Parathyroid adenoma (tissue), 2 donors: ENCODE results near the gene RSPH1.

Experiments
- H2AFZ ChIP-seq: fragments of 300-600 bp; sonication (generic); one replicate; pipeline ENCODE4 v1.7.0; 2017; ENCODE audit warnings: antibody characterized with exemption, mild to moderate bottlenecking
- H3K27ac ChIP-seq: fragments of 300-600 bp; sonication (generic); one replicate; pipeline ENCODE4 v1.7.0; 2017
- H3K27me3 ChIP-seq: fragments of 300-600 bp; sonication (generic); one replicate; pipeline ENCODE4 v1.7.0; 2017; ENCODE audit warnings: low read length; ENCODE audit not compliant: control insufficient read depth, insufficient read depth
- H3K36me3 ChIP-seq: fragments of 300-600 bp; sonication (generic); one replicate; pipeline ENCODE4 v1.7.0; 2017; ENCODE audit warnings: low read length; ENCODE audit not compliant: control insufficient read depth, insufficient read depth
- H3K4me1 ChIP-seq: fragments of 300-600 bp; sonication (generic); one replicate; pipeline ENCODE4 v1.7.0; 2017; ENCODE audit warnings: control low read depth
- H3K4me2 ChIP-seq: fragments of 300-600 bp; sonication (generic); one replicate; pipeline ENCODE4 v1.7.0; 2017; ENCODE audit warnings: low read length
- H3K4me3 ChIP-seq: fragments of 300-600 bp; sonication (generic); one replicate; pipeline ENCODE4 v1.7.0; 2017; ENCODE audit warnings: low read depth, low read length
- H3K79me2 ChIP-seq: fragments of 300-600 bp; sonication (generic); one replicate; pipeline ENCODE4 v1.7.0; 2017; ENCODE audit warnings: control low read depth
- H3K9ac ChIP-seq: fragments of 300-600 bp; sonication (generic); one replicate; pipeline ENCODE4 v1.7.0; 2017; ENCODE audit warnings: mild to moderate bottlenecking
- H3K9me3 ChIP-seq: fragments of 300-600 bp; sonication (generic); one replicate; pipeline ENCODE4 v1.7.0; 2017; ENCODE audit warnings: low read length; ENCODE audit not compliant: control insufficient read depth
- TF ChIP-seq, protein P1 (sequence below): fragments of 300-600 bp; sonication (generic); IDR thresholded peaks from one replicate; pipeline ENCODE4 v1.7.0; 2017; ENCODE audit warnings: antibody characterized with exemption, mild to moderate bottlenecking
- donor health status: primary hyperparathyroidism.

RSPH1 gene

GRCh38 chr21:42522271-42522670 is 26.2 kb upstream of the RSPH1 start:
- Histone ChIP-seq H3K27ac (no peak overlapping the region), H3K4me1 (no peaks in the 10 kb centered on the region), H3K4me2 (no peak overlapping the region), H3K9me3 (no peaks in the 10 kb centered on the region), H3K79me2 (no peaks in the 10 kb centered on the region), H3K4me3 (no peak overlapping the region), H3K36me3 (no peaks in the 10 kb centered on the region), H3K9ac (no peak overlapping the region), H2AFZ (no peak overlapping the region), H3K27me3 (no peaks in the 10 kb centered on the region)
- TF ChIP-seq, protein P1, sequence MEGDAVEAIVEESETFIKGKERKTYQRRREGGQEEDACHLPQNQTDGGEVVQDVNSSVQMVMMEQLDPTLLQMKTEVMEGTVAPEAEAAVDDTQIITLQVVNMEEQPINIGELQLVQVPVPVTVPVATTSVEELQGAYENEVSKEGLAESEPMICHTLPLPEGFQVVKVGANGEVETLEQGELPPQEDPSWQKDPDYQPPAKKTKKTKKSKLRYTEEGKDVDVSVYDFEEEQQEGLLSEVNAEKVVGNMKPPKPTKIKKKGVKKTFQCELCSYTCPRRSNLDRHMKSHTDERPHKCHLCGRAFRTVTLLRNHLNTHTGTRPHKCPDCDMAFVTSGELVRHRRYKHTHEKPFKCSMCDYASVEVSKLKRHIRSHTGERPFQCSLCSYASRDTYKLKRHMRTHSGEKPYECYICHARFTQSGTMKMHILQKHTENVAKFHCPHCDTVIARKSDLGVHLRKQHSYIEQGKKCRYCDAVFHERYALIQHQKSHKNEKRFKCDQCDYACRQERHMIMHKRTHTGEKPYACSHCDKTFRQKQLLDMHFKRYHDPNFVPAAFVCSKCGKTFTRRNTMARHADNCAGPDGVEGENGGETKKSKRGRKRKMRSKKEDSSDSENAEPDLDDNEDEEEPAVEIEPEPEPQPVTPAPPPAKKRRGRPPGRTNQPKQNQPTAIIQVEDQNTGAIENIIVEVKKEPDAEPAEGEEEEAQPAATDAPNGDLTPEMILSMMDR, result no peak

DNA sequence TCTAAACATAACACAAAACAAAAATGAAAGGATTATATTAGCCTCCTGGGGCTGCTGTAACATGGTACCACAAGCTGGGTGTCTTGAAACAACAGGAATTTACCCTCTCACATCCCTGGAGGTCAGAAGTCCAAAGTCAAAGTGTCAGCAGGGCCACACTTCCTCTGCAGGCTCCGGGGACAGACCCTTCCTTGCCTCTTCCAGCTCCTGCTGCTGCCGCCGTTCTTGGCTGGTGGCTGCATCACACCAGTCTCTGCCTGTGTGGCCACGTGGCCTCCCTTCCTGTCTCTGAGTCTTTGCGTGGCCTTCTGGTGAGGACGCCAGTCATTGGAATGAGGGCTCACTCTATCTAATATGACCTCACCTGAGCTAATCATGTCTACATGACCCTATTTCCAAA is 25.8 kb upstream of the RSPH1 start:
- H3K4me1 ChIP-seq, result no peaks in the 10 kb centered on the region
- H2AFZ ChIP-seq, result no peak overlapping the region
- no peaks in the 10 kb centered on the region for H3K27me3 ChIP-seq
- H3K79me2 ChIP-seq, result peaks cover 3% of the 10 kb centered on the region
- no peak overlapping the region for H3K9ac ChIP-seq
- H3K27ac ChIP-seq, result no peak overlapping the region
- TF ChIP-seq, protein P1, result no peak
- H3K36me3 ChIP-seq, result no peaks in the 10 kb centered on the region
- H3K4me2 ChIP-seq, result no peak overlapping the region
- no peaks in the 10 kb centered on the region for H3K9me3 ChIP-seq
- H3K4me3 ChIP-seq, result no peak overlapping the region

DNA sequence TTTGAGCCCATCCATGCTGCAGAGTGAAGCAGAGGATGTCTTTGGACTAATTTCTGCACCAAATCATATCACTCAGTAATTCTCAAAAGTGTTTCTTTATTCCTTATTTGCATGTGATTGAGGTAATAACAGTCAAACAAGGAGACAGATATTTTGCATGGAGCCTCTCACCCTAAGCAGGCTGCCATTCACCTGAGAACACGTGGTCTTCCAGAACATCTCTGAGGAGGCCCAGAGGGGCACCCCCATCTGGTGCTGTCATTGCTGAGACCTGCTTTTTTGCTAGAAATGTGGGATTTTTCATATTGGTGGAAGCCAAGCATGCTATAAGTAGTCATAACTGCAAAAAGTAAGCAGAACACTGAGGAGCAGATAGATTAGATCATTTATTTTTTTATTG is 25.4 kb upstream of the RSPH1 start:
- H3K27ac ChIP-seq, result no peak overlapping the region
- no peaks in the 10 kb centered on the region for H3K9me3 ChIP-seq
- H3K27me3 ChIP-seq, result no peaks in the 10 kb centered on the region
- no peak overlapping the region for H3K4me3 ChIP-seq
- H3K36me3 ChIP-seq, result no peaks in the 10 kb centered on the region
- no peaks in the 10 kb centered on the region for H3K4me1 ChIP-seq
- TF ChIP-seq, protein P1, result no peak
- H2AFZ ChIP-seq, result no peak overlapping the region
- H3K9ac ChIP-seq, result no peak overlapping the region
- no peak overlapping the region for H3K4me2 ChIP-seq
- peaks cover 3% of the 10 kb centered on the region for H3K79me2 ChIP-seq

DNA sequence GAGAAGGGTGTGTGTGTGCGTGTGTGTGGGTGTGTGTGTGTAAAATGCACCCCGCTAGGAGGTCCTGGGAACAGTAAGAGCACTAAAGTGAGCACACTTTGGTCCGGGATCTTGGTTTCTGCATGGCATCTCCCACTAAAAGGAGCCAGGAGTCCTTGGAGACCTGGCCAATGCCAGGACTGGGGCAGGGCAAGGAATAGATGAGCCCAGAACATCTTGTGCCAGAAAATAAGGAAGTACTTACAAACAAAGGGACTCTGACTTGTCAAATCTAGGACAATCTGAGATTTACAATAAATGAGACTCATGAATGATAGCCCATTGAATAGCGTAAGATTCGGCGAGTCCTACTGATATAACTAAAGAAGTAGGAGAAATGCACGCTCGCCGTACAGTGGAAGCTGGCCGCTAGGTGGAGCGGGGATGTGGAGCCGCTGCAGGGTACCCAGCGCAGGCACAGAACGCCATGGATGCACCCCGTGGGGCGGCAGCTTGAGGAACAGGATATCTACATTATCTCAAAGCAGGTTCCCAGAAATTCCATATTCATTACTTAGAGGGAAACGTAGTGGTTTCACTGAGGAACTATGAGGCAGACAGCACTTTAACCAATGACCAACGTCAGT is 24.7 kb upstream of the RSPH1 start:
- no peaks in the 10 kb centered on the region for H3K4me1 ChIP-seq
- TF ChIP-seq, protein P1, result no peak
- no peak overlapping the region for H3K4me3 ChIP-seq
- H3K27me3 ChIP-seq, result no peaks in the 10 kb centered on the region
- no peaks in the 10 kb centered on the region for H3K36me3 ChIP-seq
- H2AFZ ChIP-seq, result no peak overlapping the region
- peaks cover 3% of the 10 kb centered on the region for H3K79me2 ChIP-seq
- no peak overlapping the region for H3K4me2 ChIP-seq
- no peaks in the 10 kb centered on the region for H3K9me3 ChIP-seq
- no peak overlapping the region for H3K9ac ChIP-seq
- no peak overlapping the region for H3K27ac ChIP-seq

GRCh38 chr21:42518626-42519025 is 22.6 kb upstream of the RSPH1 start:
- no peak overlapping the region for H3K27ac ChIP-seq
- no peaks in the 10 kb centered on the region for H3K4me1 ChIP-seq
- TF ChIP-seq, protein P1, result no peak
- H2AFZ ChIP-seq, result no peak overlapping the region
- H3K9ac ChIP-seq, result no peak overlapping the region
- no peak overlapping the region for H3K4me2 ChIP-seq
- H3K36me3 ChIP-seq, result no peaks in the 10 kb centered on the region
- no peaks in the 10 kb centered on the region for H3K27me3 ChIP-seq
- H3K4me3 ChIP-seq, result no peak overlapping the region
- no peaks in the 10 kb centered on the region for H3K9me3 ChIP-seq
- peaks cover 3% of the 10 kb centered on the region for H3K79me2 ChIP-seq
